OCI-LY1 (cell line): ENCODE data around the gene NEURL2.

ENCODE experiments used
- H2AFZ ChIP-seq: fragments of 200-600 bp; sonication (generic), shearing (Covaris generic); 2 replicates; pipeline ENCODE4 v1.6.0; 2014; ENCODE audit warnings: antibody characterized with exemption, mild to moderate bottlenecking, low read length
- H3F3A ChIP-seq: fragments of 200-600 bp; sonication (generic), shearing (Covaris generic); 2 replicates; pipeline ENCODE4 v1.6.0; 2014; ENCODE audit warnings: mild to moderate bottlenecking, antibody characterized with exemption, low read length, moderate library complexity; ENCODE audit not compliant: insufficient read depth
- H3K27ac ChIP-seq: fragments of 200-600 bp; sonication (generic); 2 replicates; pipeline ENCODE4 v1.5.1; 2014; ENCODE audit warnings: low read length, mixed run types, mild to moderate bottlenecking, low read depth; ENCODE audit not compliant: poor library complexity, severe bottlenecking
- H3K27me3 ChIP-seq: fragments of 200-600 bp; sonication (generic); 2 replicates; pipeline ENCODE4 v1.6.0; 2014; ENCODE audit warnings: antibody characterized with exemption, mild to moderate bottlenecking, low read length, moderate library complexity; ENCODE audit not compliant: insufficient read depth
- H3K36me3 ChIP-seq: fragments of 200-600 bp; sonication (generic); 2 replicates; pipeline ENCODE4 v1.6.1; 2014; ENCODE audit warnings: mild to moderate bottlenecking, antibody characterized with exemption, low read length, moderate library complexity, mixed read lengths; ENCODE audit not compliant: insufficient read depth
- H3K4me1 ChIP-seq: fragments of 200-600 bp; sonication (generic); 2 replicates; pipeline ENCODE4 v1.5.1; 2014; ENCODE audit warnings: mild to moderate bottlenecking, low read length, moderate library complexity; ENCODE audit not compliant: insufficient read depth, severe bottlenecking
- H3K4me2 ChIP-seq: fragments of 200-600 bp; sonication (generic), shearing (Covaris generic); 2 replicates; pipeline ENCODE4 v1.6.1; 2014; ENCODE audit warnings: low read length
- H3K4me3 ChIP-seq: fragments of 200-600 bp; sonication (generic); 2 replicates; pipeline ENCODE4 v1.5.1; 2014; ENCODE audit warnings: low read length, low read depth, mild to moderate bottlenecking, mixed read lengths; ENCODE audit not compliant: poor library complexity, severe bottlenecking
- H3K79me2 ChIP-seq: fragments of 200-600 bp; shearing (Covaris generic); 2 replicates; pipeline ENCODE4 v1.6.1; 2016; ENCODE audit warnings: mixed run types, low read length, mixed read lengths; ENCODE audit not compliant: insufficient read depth
- H3K9ac ChIP-seq: fragments of 200-600 bp; sonication (generic), shearing (Covaris generic); 2 replicates; pipeline ENCODE4 v1.6.1; 2014; ENCODE audit warnings: mild to moderate bottlenecking, low read length, mixed read lengths
- H3K9me2 ChIP-seq: fragments of 200-600 bp; sonication (generic), shearing (Covaris generic); 2 replicates; pipeline ENCODE4 v1.6.1; 2014; ENCODE audit warnings: low read depth, mild to moderate bottlenecking, low read length, mixed read lengths
- H3K9me3 ChIP-seq: fragments of 200-600 bp; shearing (Covaris generic); 2 replicates; pipeline ENCODE4 v1.6.1; 2014; ENCODE audit warnings: low read length, mixed read lengths
- H4K20me1 ChIP-seq: fragments of 200-600 bp; sonication (generic), shearing (Covaris generic); 2 replicates; pipeline ENCODE4 v1.6.0; 2016; ENCODE audit warnings: mild to moderate bottlenecking, low read length; ENCODE audit not compliant: insufficient read depth
- EZH2 ChIP-seq: fragments of 200-600 bp; sonication (generic), shearing (Covaris generic); IDR thresholded peaks from 2 replicates; pipeline ENCODE4 v1.8.0; 2017; ENCODE audit warnings: borderline replicate concordance, mixed run types, mild to moderate bottlenecking, antibody characterized with exemption, low read length, moderate library complexity, mixed read lengths
- TF ChIP-seq, protein P1 (sequence below): fragments of 200-600 bp; sonication (generic), shearing (Covaris generic); IDR thresholded peaks from 2 replicates; pipeline ENCODE4 v1.5.1; 2017; ENCODE audit warnings: mild to moderate bottlenecking, antibody characterized with exemption, low read length, moderate library complexity, mixed read lengths

NEURL2 gene

DNA sequence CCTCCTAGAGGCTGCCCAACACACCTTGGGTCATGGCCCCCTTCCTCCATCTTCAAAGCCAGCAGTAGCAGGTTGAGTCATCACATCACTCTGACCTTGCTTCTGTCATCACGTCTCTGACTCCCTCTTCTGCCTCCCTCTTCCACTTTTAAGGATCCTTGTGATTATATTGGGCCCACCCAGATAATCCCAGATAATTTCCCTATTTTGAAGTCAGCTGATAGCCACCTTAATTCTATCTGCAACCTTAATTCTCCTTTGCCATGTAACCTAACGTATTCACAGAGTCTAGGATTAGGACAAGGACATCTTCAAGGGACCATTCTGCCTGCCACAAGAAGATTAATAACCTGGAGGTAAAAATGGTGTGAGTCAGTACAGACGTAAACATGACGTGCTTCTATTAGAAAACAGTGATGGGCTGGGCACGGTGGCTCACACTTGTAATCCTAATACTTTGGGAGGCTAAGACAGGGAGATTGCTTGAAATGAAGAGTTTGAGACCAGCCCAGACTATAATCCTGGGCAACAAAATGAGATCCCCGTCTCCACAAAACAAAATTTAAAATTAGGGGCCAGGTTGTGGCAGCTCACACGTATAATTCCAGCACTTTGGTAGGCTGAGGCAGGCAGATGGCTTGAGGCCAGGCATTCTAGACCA lies 30.3 kb downstream of the NEURL2 start:
- H3K4me1 ChIP-seq = peaks cover 40% of the 10 kb centered on the region
- H3K27me3 ChIP-seq = no peaks in the 10 kb centered on the region
- H3K9me3 ChIP-seq = no peaks in the 10 kb centered on the region
- H3K79me2 ChIP-seq = peaks cover 6% of the 10 kb centered on the region; the same call in 1 of the 2 replicates
- H3K27ac ChIP-seq = no peak overlapping the region
- no peaks in the 10 kb centered on the region for H4K20me1 ChIP-seq
- H3K9ac ChIP-seq = no peak overlapping the region
- no peaks in the 10 kb centered on the region for H3K9me2 ChIP-seq
- TF ChIP-seq, protein P1, sequence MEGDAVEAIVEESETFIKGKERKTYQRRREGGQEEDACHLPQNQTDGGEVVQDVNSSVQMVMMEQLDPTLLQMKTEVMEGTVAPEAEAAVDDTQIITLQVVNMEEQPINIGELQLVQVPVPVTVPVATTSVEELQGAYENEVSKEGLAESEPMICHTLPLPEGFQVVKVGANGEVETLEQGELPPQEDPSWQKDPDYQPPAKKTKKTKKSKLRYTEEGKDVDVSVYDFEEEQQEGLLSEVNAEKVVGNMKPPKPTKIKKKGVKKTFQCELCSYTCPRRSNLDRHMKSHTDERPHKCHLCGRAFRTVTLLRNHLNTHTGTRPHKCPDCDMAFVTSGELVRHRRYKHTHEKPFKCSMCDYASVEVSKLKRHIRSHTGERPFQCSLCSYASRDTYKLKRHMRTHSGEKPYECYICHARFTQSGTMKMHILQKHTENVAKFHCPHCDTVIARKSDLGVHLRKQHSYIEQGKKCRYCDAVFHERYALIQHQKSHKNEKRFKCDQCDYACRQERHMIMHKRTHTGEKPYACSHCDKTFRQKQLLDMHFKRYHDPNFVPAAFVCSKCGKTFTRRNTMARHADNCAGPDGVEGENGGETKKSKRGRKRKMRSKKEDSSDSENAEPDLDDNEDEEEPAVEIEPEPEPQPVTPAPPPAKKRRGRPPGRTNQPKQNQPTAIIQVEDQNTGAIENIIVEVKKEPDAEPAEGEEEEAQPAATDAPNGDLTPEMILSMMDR = no peak
- TF ChIP-seq EZH2 = no peak
- H2AFZ ChIP-seq = no peak overlapping the region
- H3K4me2 ChIP-seq = no peak overlapping the region; the same call in 1 of the 2 replicates
- H3K4me3 ChIP-seq = no peak overlapping the region
- H3F3A ChIP-seq = no peaks in the 10 kb centered on the region
- no peaks in the 10 kb centered on the region for H3K36me3 ChIP-seq

DNA sequence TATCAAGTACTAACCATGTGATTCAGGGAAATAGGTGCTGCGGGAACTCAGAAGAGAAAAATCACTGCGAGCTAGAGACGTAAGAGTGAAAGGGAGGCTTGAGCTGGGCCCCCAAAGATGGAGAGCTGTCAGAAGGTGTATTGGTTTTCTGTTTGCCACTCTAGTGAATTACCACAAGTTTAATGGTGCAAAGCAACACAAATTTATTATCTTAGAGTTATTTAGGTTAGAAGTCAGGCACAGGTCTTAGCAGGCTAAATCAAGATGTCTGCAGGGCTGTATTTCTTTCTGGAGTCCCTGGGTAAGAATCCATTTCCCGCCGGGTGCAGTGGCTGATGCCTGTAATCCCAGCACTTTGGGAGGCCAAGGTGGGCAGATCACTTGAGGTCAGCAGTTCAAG lies 31.1 kb downstream of the NEURL2 start:
- Histone ChIP-seq H3K9me2 (no peaks in the 10 kb centered on the region), H3K4me3 (no peak overlapping the region)
- no peak for TF ChIP-seq EZH2
- TF ChIP-seq, protein P1 = no peak

DNA sequence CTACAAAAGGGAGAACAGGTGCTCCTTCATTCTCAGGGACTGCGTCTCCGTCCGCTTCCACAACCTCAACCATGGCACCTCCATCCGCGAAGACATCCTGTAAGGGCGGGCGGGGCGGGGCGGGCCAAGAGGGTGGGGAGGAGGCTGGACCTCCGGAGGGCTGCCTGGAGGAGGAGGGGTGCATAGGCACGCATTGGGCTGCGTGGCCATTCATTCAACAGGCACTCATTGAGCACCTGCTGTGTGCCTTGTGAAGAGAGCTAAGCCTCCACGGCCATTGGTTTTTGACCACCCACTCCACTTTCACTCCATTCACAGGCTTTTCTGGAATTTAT lies 33.2 kb downstream of the NEURL2 start:
- no peak overlapping the region for H2AFZ ChIP-seq
- TF ChIP-seq, protein P1 = no peak
- no peak for TF ChIP-seq EZH2
- H3F3A ChIP-seq = no peaks in the 10 kb centered on the region
- H3K4me1 ChIP-seq = peaks cover 41% of the 10 kb centered on the region
- peak overlapping the region; percentile 73 for H3K9ac ChIP-seq
- no peaks in the 10 kb centered on the region for H3K27me3 ChIP-seq
- H3K9me2 ChIP-seq = no peaks in the 10 kb centered on the region
- H3K36me3 ChIP-seq = peaks cover 8% of the 10 kb centered on the region; the same call in 1 of the 2 replicates
- no peaks in the 10 kb centered on the region for H4K20me1 ChIP-seq
- H3K4me3 ChIP-seq = peak overlapping the region; percentile 84
- H3K4me2 ChIP-seq = peak overlapping the region; percentile 79
- H3K79me2 ChIP-seq = peaks cover 7% of the 10 kb centered on the region; the same call in 1 of the 2 replicates
- peak overlapping the region; percentile 77 for H3K27ac ChIP-seq
- no peaks in the 10 kb centered on the region for H3K9me3 ChIP-seq

More for the DNA sequence above, 31.1 kb downstream of the NEURL2 start:
- H3K79me2 ChIP-seq = peaks cover 7% of the 10 kb centered on the region; the same call in 1 of the 2 replicates
- H3K4me2 ChIP-seq = no peak overlapping the region
- H3K9ac ChIP-seq = no peak overlapping the region
- H3K9me3 ChIP-seq = no peaks in the 10 kb centered on the region
- H3K4me1 ChIP-seq = peaks cover 41% of the 10 kb centered on the region
- no peaks in the 10 kb centered on the region for H4K20me1 ChIP-seq
- no peak overlapping the region for H3K27ac ChIP-seq
- H3K27me3 ChIP-seq = no peaks in the 10 kb centered on the region
- no peak overlapping the region for H2AFZ ChIP-seq
- H3K36me3 ChIP-seq = no peaks in the 10 kb centered on the region
- no peaks in the 10 kb centered on the region for H3F3A ChIP-seq
